GM04503 (cell line): ENCODE results near the gene ADAMTS13.
"Not testable (repeated sequence)": the region's sequence is repeated elsewhere in the genome, so short reads cannot be mapped to it uniquely, and the experiment has no call there.

Source experiments
- DNase-seq: peaks from one replicate; pipeline ENCODE4 v3.0.0-alpha.2; 2012; ENCODE audit warnings: low read depth

ADAMTS13 gene

DNA sequence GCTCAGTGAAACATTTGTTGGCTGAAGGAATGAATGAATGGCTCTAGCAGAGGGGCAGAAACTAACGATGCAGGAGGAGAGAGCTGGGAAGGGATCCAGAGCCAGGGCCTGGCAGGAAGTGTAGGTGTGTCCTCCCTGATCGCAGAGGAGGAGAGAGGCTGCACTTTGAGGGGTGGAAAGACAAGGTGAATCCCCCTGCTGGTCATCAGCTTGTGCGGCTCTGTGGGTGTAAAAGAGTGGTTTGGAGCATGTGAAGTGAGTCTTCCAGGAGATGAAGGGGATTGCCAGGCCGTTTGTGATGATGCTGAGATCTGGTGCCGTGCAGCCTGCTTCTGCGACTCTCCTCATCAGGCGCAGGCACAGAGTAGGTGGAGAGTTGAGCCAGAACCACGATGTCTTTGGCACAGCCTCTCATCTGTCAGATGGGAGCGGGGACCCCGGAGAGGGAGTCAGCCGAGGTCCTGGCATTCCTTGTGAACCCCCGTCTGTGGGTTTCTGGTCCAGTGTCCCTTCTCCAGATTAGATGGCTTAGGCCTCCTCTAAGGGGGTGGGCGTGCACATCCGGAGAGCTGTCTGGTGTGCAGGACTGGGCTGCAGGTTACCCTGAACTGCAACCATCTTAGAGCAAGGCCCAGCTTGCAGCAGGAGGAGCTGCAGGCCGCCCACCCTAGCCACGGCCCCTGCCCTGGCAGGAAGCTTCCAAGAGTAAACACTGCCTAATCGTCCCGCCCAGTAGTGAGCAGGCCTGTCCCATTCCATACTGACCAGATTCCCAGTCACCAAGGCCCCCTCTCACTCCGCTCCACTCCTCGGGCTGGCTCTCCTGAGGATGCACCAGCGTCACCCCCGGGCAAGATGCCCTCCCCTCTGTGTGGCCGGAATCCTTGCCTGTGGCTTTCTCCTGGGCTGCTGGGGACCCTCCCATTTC lies at the start of gene ADAMTS13:
TSS of gene ADAMTS13 (plus strand) at position 753 of the 928 bp plus-strand sequence. CDS start at position 830, 77 bp downstream.
- DNase-seq: no peak

DNA sequence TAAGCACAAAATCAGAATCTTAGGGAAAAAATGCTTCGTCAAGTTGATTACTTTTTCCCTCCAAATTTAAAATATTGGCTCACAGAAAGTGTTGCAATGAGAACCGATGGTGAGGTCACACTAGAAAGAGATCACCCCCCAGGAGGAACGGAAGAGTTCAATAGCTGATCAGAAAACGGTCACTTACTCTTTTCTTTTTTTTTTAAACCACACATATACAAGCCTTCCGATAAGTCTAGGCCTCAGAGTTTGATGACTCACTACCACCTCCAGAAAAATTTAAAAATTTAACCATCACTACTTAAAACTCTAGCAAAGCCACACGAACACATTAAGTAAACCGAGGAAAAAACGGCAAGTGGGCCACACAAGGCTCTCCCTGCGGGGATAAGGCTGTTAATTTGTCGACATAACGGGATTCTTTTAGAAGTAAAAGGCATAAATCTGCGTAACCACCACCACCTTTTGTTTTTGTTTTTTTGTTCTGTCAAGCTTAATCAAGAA lies 47.5 kb upstream of the ADAMTS13 start:
- no peak for DNase-seq

DNA sequence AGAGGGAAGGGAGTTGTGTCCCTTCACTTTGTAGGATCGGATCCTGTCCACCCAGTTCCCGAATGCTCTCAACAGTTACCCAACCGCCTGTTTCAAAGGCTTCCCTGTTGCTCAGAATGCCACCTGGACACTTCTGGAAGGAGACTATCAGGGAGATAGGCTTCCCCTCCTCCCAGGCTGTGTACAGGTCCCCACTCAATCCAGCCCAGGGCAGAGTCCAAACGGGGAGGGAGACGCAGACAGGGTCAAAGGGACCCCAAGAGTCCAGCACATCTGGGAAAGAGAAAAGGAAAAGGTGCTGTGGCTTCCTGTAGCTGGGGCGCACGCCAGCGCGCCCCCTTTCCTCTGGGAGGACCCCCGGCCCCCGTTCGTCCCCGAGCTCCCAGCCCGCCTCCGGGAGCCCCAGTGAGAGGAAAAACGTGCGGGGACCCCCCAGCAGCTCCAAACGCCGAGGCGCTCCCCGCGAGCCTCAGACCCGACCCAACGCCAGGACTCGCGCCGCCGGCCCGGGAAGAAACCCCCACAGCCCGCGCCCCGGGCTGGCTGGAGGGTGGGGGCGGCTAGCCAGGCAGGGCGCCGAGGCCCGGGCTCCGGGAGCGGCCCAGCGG lies 46.9 kb upstream of the ADAMTS13 start:
- DNase-seq: no peak

DNA sequence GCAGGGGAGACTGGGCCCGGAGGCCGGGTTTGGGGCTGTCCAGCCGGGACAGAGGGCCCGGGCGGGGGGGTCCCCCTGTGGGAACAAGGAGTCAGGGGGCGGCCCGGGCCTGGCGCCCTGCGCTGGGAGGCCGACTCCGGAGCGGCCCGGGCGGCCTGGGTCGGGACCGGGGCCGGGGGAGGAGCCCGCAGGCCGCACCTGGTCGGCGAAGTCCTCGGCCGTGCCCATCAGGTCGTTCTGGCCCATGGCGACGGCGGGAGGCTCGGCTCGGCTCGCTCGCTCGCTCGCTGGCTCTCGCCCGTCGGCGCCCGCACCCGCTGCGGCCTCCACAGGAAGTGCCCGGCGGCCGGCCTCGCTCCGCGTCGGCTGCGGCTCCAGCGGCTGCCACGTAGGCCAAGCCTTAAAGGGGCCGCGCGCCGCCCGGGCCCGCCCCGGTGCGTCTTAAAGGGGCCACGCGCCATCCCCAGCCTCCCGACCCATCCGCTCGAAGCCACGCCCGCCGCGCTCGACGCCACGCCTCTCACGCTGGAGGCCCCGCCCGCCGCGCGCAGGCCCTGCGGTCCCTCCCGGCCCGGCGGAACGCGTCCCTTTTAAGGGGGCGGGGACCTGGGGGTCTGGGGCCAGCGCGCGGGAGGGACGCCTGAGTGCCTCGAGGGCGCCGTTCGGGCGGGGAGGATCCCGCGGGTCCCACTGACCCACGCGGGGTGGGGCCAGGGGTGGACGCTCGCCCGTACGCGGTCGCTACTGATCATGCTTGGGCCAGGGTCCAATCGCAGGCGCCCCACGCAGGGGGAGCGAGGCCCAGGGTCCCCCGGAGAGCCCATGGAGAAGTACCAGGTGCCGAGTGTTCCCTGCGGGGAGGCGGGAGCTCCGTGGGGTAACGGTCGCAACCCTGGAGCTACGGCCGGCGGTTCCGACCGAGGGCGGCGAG lies 46.2 kb upstream of the ADAMTS13 start, which contains the start of the genes STKLD1 and SURF4:
TSS of gene STKLD1 (plus strand) at position 643 of the 931 bp plus-strand sequence. CDS start at position 751, 108 bp downstream.
TSS of gene SURF4 (minus strand) at position 337 of the 931 bp plus-strand sequence. CDS start at position 246, 91 bp downstream.
- peak; percentile 47 for DNase-seq

DNA sequence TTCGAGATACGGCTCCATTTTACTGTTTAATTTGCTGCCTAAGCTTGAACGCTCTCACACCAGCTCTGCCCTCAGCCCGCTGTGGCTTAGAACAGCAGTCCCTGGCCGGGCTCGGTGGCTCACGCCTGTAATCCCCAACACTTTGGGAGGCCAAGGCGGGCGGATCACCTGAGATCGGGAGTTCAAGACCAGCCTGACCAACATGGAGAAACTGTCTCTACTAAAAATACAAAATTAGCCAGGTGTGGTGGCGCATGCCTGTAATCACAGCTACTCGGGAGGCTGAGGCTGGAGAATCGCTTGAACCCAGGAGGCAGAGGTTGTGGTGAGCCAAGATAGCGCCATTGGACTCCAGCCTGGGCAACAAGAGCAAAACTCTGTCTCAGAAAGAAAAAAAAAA lies 44.9 kb upstream of the ADAMTS13 start:
- not testable (repeated sequence) for DNase-seq

DNA sequence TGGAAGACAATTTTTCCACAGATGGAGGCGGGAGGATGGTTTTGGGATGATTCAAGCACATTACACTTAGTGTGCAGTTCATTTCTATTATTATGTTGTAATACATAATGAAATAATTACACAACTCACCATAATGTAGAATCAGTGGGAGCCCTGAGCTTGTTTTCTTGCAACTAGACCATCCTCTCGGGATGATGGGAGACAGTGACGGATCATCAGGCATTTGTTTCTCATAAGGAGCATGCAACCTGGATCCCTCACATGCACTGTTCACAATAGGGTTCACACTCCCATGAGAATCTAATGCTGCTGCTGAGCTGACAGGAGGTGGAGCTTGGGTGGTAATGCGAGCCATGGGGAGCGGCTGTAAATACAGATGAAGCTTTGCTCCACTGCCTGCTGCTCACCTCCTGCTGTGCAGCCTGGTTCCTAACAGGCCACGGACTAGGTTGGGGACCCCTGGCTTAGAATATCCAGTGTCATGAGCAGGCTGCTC lies 44.4 kb upstream of the ADAMTS13 start:
- peak; percentile 64 for DNase-seq

DNA sequence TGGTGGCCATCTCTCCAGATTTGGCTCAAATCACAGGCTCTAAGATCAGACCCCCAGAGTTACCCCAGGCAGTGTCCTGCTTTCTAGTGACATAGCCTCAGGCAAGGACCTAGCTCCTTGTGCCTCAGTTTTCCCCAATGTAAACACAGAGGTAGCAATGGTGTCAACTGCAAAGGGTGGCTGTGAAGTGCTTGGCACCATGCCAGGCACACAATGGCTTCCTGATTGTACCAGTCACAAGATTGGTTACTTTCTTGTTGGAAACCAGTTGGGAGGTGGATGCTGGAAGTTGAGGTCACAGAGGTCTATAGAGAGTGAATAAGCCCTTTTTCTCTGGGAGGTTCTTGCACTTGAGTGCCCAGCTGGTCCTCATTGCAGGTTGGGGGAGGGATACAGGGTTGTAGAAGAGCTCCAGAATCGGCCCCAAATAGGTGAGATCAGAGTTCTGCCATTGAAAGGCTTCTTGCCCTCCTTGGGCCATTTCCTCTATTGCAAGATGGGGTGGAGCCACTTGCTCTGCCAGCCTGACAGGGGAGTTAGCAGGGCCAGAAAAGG lies 43.7 kb upstream of the ADAMTS13 start:
- DNase-seq: no peak

DNA sequence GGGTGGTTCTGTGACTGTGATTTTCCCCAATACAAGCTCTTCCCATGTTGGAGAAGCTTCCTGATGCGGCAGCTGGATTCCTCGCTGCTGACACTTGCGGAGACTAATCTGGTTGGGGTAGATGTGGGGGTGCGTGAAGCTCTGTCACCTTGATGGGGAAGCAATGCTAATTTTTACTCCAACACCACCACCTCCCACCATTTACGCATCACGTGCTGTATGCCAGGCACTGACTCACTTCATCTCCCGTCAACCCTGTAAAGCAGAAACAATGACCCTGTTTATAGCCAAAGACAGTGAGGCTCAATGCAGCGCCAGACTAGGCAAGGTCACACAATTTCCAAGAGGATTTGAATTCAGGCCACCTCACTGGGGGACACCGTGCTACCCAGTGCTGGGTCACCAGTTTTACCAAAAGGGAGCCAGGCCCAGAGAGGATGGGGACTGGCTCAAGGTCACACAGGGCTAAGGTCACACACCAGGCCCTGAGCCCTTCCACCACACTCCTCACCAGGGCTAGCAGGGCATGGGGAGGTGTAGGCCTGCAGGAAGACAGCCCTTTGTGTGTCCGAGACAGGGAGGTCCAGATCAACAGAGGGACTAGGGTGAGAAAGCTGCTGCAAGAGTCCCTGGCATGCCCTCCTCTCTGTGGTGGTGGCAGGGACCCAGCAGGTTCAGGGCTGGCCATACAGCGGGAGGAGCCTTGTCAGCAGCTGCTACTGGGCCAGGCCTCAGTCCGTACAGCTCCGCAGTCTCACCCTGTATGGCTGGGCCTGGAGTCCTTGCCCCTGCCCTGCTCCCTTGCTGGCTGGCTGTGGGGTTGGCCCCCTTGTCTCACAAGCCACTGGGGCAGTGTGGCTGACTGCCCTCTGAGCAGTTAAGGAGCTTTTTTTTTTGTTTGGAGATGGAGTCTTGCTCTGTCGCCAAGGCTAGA lies 42.7 kb upstream of the ADAMTS13 start:
- no peak for DNase-seq

DNA sequence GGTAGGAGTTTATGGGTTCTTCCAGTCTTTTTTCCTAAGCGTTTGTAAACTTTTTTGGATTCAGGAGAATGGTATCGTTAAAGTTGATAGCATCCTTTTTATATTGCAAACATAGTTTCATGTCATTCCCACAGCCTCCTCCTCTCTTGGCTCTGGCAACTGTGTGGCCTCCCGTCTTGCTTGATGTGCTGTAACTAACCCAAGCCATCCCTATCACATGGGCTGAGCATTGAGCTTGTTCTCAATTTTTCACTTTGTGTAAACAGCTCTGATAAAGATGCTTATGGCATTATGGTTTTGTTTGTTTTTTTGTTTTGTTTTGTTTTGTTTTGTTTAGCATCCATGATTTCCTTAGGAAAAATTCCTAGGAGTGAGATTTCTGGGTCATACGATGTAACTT lies 41.4 kb upstream of the ADAMTS13 start:
- DNase-seq: no peak

DNA sequence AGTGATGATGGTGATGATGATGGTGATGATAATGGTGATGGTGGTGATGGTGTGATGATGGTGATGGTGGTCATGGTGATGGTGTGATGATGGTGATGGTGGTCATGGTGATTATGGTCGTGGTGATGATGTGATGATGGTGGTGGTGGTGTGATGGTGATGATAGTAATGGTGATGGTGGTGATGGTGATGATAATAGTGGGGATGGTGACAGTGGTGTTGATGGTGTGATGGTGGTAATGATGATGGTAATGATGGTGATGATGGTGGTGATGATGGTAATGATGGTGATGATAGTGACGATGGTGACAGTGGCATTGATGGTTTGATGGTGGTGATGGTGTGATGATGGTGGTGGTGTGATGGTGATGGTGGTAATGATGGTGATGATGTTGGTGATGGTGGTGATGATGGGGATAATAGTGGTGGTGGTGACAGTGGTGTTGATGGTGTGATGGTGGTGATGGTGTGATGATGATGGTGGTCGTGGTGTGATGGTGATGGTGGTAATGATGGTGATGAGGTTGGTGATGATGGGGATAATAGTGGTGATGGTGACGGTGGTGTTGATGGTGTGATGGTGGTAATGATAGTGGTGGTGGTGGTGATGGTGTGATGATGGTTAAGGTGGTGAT lies 39.5 kb upstream of the ADAMTS13 start:
- no peak for DNase-seq

DNA sequence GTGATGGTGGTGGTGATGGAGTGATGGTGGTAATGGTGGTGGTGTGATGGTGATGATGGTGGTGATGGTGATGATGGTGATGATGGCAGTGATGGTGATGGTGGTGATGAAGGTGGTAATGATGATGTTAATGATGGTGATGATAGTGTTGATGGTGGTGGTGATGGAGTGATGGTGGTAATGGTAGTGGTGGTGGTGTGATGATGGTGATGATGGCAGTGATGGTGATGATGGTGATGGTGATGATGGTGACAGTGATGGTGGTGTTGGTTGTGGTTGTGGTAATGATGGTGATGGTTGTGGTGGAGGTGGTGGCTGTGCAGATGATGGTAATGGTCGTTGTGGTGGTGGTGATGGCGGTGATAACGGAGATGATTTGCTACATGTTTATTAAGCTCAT lies 38.7 kb upstream of the ADAMTS13 start:
- no peak for DNase-seq

DNA sequence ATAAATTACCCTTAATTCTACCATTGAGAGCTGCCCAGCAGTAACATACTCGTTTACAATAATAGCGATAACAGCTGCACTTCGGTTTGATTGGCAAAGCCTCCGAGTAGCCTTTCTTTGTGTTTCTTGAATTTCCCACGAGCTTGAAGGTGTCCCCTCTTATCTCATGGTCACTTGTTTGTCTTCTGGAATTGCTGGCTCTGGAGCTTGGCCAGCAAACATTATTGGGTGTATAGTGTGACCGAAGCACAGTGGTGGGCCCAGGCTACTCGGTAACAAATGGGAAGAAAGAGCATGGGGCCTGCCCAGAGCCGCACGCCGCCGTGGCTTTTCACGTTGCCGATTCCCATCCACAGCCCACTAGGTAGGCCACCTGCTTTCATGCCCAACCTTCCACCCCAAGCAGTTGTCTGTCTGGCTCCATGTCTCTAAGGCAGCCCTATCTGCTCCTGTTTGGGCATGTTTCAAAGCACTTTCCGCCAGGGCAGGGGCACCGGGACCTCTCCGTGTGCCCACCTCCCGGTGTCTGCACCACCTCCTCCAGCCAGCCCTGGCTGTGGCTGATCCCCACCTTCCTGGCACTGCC lies 37.3 kb upstream of the ADAMTS13 start:
- no peak for DNase-seq

DNA sequence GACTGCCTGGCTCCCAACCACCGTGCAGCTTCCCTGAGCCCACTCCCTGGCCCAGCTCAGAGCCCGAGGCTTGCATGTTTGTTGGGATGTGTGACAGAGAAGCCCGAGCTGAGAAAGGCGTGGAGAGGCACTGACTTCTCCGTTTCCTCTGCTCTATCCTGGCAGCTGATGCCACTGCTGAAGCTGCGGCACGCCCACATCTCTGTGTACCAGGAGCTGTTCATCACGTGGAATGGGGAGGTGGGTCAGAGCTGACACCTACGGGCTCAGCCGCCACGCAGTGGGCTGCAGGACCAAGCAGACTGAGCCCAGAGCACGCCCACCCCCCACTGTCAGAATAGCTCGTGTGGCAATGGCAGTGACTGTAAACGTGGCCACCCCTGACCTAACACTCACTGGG lies 36.7 kb upstream of the ADAMTS13 start:
- DNase-seq: no peak

DNA sequence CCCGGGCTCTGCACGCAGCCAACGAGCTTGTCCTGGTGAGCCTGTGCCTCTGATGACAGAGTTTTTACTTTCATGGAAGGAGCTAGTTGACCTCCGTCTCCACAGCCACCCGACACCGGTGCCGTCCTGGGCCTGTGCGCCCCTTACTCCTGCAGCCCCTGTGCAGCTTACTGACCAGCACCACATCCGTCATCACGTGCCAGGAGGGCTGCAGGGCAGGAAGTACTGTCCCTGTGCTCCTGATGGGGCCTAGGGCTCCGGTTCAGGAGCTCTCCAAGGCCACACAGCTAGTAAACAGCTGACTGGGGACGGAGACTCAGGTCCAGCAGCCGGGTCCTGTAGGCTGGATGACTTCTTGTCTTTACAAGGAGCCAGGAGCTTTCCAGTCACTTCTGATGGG lies 35.8 kb upstream of the ADAMTS13 start:
- no peak for DNase-seq

DNA sequence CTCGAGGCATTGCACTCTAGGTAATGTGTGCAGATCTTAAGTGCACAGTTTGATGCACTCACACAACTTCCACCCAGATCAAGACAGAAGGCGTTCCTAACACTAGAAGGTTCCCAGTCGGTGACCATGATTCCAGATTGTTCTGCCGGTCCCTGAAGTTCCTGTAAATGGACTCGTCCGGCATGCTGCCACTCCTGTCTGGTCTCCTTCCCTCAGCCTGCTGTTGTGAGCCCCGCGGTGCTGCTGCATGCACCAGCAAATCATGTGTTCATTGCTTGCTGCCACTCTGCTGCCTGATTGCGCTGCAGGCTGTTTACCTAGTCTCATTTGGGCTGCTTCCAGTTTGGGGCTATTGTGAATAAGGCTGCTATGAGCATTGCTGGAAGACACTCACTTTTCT lies 34.5 kb upstream of the ADAMTS13 start:
- DNase-seq: no peak

DNA sequence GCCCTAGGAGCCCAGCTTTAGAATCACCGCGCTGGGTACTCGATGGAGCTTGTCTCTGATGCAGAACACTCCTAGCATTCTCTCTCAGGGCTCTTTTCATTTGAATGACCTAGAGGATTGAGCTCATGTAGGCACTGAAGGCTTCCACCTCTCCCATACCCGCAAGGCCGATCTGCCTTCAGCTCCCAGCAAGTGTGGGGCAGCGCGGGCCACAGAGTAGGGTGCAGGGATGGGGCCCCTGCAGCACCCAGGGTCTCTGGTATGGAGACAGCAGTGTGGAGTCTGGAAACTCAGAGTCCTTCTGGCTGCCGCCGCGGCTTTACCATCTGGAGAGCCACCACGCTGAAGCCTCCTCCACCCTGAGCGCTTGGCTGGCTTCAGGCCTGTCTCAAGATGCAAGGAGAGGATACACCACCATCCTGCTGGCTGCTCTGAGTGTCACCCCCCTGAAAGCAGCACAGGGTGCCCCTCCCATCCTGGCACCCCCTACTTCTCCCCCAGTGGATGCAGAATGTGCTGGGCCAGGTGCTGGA lies 33.1 kb upstream of the ADAMTS13 start:
- no peak for DNase-seq

DNA sequence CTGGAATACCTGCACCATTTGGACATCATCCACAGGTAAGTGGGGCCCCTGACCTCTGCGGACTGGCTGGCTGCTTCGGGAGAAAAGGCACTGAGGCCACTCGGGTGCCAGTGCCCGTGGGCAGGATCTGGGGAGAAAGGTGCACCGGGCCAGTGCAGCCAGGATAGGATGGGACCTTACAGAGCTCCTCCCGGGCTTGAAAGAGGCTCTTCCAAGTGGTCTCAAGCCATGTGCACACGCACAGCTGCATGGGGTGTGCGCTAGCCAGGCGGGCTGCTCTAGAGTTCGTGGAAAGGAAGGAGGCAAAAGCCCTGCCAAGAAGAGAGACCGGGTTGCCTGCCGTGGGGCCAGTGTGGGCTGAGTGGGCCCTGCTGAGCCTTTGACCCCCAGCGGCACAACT lies 32.6 kb upstream of the ADAMTS13 start:
- DNase-seq: no peak

DNA sequence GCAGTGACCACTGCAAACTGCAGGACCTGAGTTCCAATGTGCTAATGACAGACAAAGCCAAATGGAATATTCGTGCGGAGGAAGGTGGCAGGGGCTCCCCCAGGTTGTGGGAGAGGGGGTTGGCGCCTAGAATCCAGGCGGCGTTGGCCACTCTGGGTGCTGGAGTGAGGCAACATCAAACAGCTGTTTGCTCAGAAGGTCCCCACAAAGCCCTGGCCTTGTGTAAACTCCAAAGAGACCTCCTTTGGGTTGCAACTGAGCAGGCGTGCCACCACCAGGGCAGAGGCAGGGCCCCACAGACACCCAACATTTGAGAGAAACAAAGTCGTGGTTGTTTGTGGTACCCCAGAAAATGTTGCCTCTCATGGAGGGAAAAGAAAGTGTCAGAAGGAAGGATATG lies 31.5 kb upstream of the ADAMTS13 start:
- no peak for DNase-seq

DNA sequence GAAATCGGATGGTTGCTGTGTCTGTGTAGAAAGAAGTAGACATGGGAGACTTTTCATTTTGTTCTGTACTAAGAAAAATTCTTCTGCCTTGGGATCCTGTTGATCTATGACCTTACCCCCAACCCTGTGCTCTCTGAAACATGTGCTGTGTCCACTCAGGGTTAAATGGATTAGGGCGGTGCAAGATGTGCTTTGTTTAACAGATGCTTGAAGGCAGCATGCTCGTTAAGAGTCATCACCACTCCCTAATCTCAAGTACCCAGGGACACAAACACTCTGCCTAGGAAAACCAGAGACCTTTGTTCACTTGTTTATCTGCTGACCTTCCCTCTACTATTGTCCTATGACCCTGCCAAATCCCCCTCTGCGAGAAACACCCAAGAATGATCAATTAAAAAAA lies 30.7 kb upstream of the ADAMTS13 start:
- not testable (repeated sequence) for DNase-seq
